B cell (primary cell): ENCODE data around the gene OPN1MW3. TPM values are rescaled to one million over a fixed set of nuclear protein-coding genes. Genes with fewer than 3 reads are reported as not detected.
A peak's percentile ranks its signal among the peaks of the same experiment; 100 is the strongest.
"Not testable (repeated sequence)": the region's sequence is repeated elsewhere in the genome, so short reads cannot be mapped to it uniquely, and the experiment has no call there.

ENCODE experiments used
- ATAC-seq: fragments of 200-7000 bp; cut with Tn5 transposase; one replicate; pipeline ENCODE4 v1.10.0; 2021; ENCODE audit warnings: low read depth, mild to moderate bottlenecking, moderate number of reproducible peaks, moderate library complexity
- CTCF ChIA-PET: fragments of 350-600 bp; sonication (Branson Sonifier 250); formaldehyde crosslinking; loops from one replicate; lab custom pipeline; 2021; ENCODE audit warnings: antibody characterized with exemption, inconsistent platforms; lab: Charles Lee
- POLR2A ChIA-PET: fragments of 350-600 bp; sonication (Branson Sonifier 250); formaldehyde crosslinking; loops from one replicate; lab custom pipeline; 2021; ENCODE audit warnings: antibody characterized with exemption; lab: Charles Lee
- DNase-seq: peaks from one replicate; pipeline ENCODE4 v3.0.0; 2013
- H2AFZ ChIP-seq: 2 replicates; pipeline ENCODE4 v1.6.1; 2012; ENCODE audit warnings: mild to moderate bottlenecking, low read depth, low read length; ENCODE audit not compliant: insufficient read depth, poor library complexity, severe bottlenecking
- H3K27ac ChIP-seq, 2 donors: 1 replicate in 1 of 2; 2 replicates in 1 of 2; pipeline ENCODE4 v1.5.1; 2012 to 2013; ENCODE audit warnings: low read length in 2 of 2, mild to moderate bottlenecking in 2 of 2, moderate library complexity in 1 of 2
- H3K27me3 ChIP-seq, 4 experiments: fragments of 200-600 bp in 1 of 4; sonication (generic) in 1 of 4; replicated peaks in 1 of 4; 1 replicate in 2 of 4; 2 replicates in 2 of 4; pipeline versions ENCODE4 v1.6.1 to v1.7.0; 2013 to 2016; ENCODE audit warnings: low read length in 3 of 4, mild to moderate bottlenecking in 2 of 4, mixed read lengths in 1 of 4, moderate library complexity in 1 of 4; ENCODE audit not compliant: insufficient read depth in 4 of 4, control insufficient read depth in 3 of 4; ENCODE audit errors: control extremely low read depth in 1 of 4
- H3K36me3 ChIP-seq, 2 experiments: replicated peaks in 1 of 2; 1 replicate in 1 of 2; 2 replicates in 1 of 2; pipeline versions ENCODE4 v1.6.1 to v1.7.1; 2013; ENCODE audit warnings: low read length in 1 of 2; ENCODE audit not compliant: insufficient read depth in 2 of 2, control insufficient read depth in 1 of 2; ENCODE audit errors: control extremely low read depth in 1 of 2, extremely low read depth in 1 of 2
- H3K4me1 ChIP-seq, 2 donors: fragments of 200-600 bp in 1 of 2; sonication (generic) in 1 of 2; 1 replicate in 1 of 2; 2 replicates in 1 of 2; pipeline versions ENCODE4 v1.5.1 to v1.6.1; 2013 to 2017; ENCODE audit warnings: low read length in 2 of 2; ENCODE audit not compliant: control insufficient read depth in 2 of 2, insufficient read depth in 2 of 2
- H3K4me2 ChIP-seq: replicated peaks from 2 replicates; pipeline ENCODE3; 2012; ENCODE audit warnings: mild to moderate bottlenecking, low read depth, low read length; ENCODE audit not compliant: poor library complexity, severe bottlenecking
- H3K4me3 ChIP-seq, 5 experiments: fragments of 200-600 bp in 1 of 5; sonication (generic) in 1 of 5; 1 replicate in 3 of 5; 2 replicates in 2 of 5; pipeline versions ENCODE4 v1.5.1 to v1.7.0; 2011 to 2016; ENCODE audit warnings: low read length in 4 of 5, mild to moderate bottlenecking in 4 of 5, low read depth in 2 of 5, control low read depth in 1 of 5, moderate library complexity in 1 of 5; ENCODE audit not compliant: insufficient read depth in 1 of 5; ENCODE audit errors: control extremely low read depth in 1 of 5, extremely low read depth in 1 of 5
- H3K79me2 ChIP-seq: fragments of 200-600 bp; sonication (generic); one replicate; pipeline ENCODE4 v1.6.0; 2016; ENCODE audit warnings: low read length; ENCODE audit not compliant: control insufficient read depth, insufficient read depth
- H3K9ac ChIP-seq: fragments of 200-600 bp; sonication (generic); 2 replicates; pipeline ENCODE4 v1.6.1; 2017; ENCODE audit warnings: mild to moderate bottlenecking, low read length, moderate library complexity
- H3K9me3 ChIP-seq, 3 donors: one replicate each; pipeline versions ENCODE4 v1.6.1 to v1.7.1; 2013; ENCODE audit warnings: low read length in 2 of 3; ENCODE audit not compliant: control insufficient read depth in 2 of 3, insufficient read depth in 1 of 3; ENCODE audit errors: control extremely low read depth in 1 of 3
- H4K20me1 ChIP-seq: 2 replicates; pipeline ENCODE4 v1.6.0; 2012; ENCODE audit warnings: mild to moderate bottlenecking, low read length; ENCODE audit not compliant: insufficient read depth, control insufficient read depth, poor library complexity, severe bottlenecking
- H3K27ac Mint-ChIP-seq: one replicate; pipeline ENCODE4 v1.8.0; 2021; ENCODE audit warnings: mixed read lengths
- H3K27me3 Mint-ChIP-seq: one replicate; pipeline ENCODE4 v1.8.0; 2021; ENCODE audit warnings: mixed read lengths
- H3K4me1 Mint-ChIP-seq: one replicate; pipeline ENCODE4 v1.8.0; 2021; ENCODE audit warnings: mixed read lengths
- H3K4me3 Mint-ChIP-seq: one replicate; pipeline ENCODE4 v1.8.0; 2021; ENCODE audit warnings: mixed read lengths
- H3K9me3 Mint-ChIP-seq: one replicate; pipeline ENCODE4 v1.8.0; 2022; ENCODE audit warnings: mixed read lengths; ENCODE audit not compliant: insufficient read depth
- WGBS: methylation state at CpG from one replicate; pipeline ENCODE4 v1.1.5; 2013; ENCODE audit warnings: missing lambda C conversion rate; ENCODE audit not compliant: insufficient coverage; 5-methylcytosine and 5-hydroxymethylcytosine counted together
- intact Hi-C: fragments of 100-400 bp; cut with micrococcal nuclease; formaldehyde crosslinking; loops from one replicate; pipeline ENCODE4 v1.10.0; 2022
- polyA plus RNA-seq: library from polyadenylated mRNA; depleted of rRNA; stranded (reverse); fragments of >200 nt; gene quantifications from 2 replicates; pipeline ENCODE4 v1.2.3, GENCODE V29; 2012
- total RNA-seq, 2 donors: library from RNA; stranded (reverse); fragments of 120-200 nt in 1 of 2; gene quantifications; 1 replicate in 1 of 2; 2 replicates in 1 of 2; pipeline versions ENCODE4 v1.2.3 to v1.2.4, GENCODE V29; 2013 to 2022

OPN1MW3 gene
- total and polyA plus RNA-seq, 2 donors (not counting 1 experiment from before 2014, with no cell fraction given), result not detected

DNA sequence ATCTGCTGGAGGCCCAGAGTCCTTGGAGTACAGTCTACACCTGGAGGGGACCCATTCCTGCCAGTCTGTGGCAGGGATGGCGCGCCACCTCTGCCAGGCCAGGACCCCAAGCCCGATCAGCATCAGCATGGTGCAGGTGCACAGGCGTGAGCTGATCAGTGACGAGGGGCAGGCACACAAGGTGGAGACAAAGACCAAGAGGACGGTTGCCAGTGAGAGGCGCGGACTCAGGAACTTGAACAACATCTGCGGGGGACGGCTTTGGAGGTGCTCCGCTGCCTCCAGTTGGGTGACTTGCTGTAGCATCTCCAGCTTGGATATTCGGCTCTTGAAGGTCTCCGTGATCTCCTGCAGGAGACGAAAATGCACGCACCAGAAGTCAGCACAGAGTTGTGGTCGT, 23.8 kb upstream of the OPN1MW3 start:
- H3K4me1 ChIP-seq, POLR2A ChIA-PET, H3K9me3 Mint-ChIP-seq, H3K27ac Mint-ChIP-seq, CTCF ChIA-PET, ATAC-seq, H3K27ac ChIP-seq, H4K20me1 ChIP-seq, intact Hi-C loops, H3K9ac ChIP-seq, H3K36me3 ChIP-seq, H3K9me3 ChIP-seq, H3K4me3 ChIP-seq, H3K4me1 Mint-ChIP-seq, H3K27me3 Mint-ChIP-seq, H3K4me3 Mint-ChIP-seq, H2AFZ ChIP-seq, DNase-seq, H3K4me2 ChIP-seq, H3K79me2 ChIP-seq, H3K27me3 ChIP-seq: not testable (repeated sequence)
- WGBS, result no CpG with 5 or more reads among the region's 16 CpGs

- H3K27ac Mint-ChIP-seq, ATAC-seq, H3K79me2 ChIP-seq, H4K20me1 ChIP-seq, CTCF ChIA-PET, H3K9me3 ChIP-seq, H3K4me3 ChIP-seq, H3K27me3 Mint-ChIP-seq, POLR2A ChIA-PET, H2AFZ ChIP-seq, H3K27ac ChIP-seq, H3K4me1 Mint-ChIP-seq, H3K9ac ChIP-seq, intact Hi-C loops, H3K27me3 ChIP-seq, H3K4me2 ChIP-seq, H3K4me3 Mint-ChIP-seq, H3K36me3 ChIP-seq, H3K9me3 Mint-ChIP-seq, H3K4me1 ChIP-seq, DNase-seq: not testable (repeated sequence)
- no CpG with 5 or more reads among the region's 11 CpGs for WGBS
These were observed 18.3 kb upstream of the OPN1MW3 start for GRCh38 chrX:154238939-154239559.

DNA sequence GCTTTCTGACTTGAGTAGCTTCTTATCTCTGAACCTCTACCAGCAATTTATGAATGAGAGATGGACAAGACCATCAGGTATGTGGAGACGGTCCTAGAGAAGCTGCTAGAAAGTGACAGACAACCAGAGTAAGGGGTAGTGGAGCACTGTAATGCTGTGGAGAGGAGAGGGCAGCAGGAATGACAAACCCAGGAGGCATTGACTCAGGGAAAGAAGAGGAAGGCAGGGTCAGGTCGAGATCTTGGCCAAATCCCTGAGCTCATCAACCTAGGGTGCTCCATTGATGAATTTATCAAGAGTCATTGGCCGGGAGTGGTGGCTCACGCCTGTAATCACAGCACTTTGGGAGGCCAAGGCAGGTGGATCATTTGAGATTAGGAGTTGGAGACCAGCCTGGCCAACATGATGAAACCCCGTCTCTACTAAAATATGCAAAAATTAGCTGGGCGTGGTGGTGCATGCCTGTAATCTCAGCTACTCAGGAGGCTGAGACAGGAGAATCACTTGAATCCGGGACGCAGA, 17.3 kb upstream of the OPN1MW3 start:
- H3K4me2 ChIP-seq, H4K20me1 ChIP-seq, H3K4me1 ChIP-seq, CTCF ChIA-PET, H3K4me1 Mint-ChIP-seq, H3K9ac ChIP-seq, H3K27ac Mint-ChIP-seq, H3K79me2 ChIP-seq, ATAC-seq, H3K4me3 ChIP-seq, POLR2A ChIA-PET, intact Hi-C loops, H3K27ac ChIP-seq, H3K36me3 ChIP-seq, H3K27me3 Mint-ChIP-seq, H3K27me3 ChIP-seq, DNase-seq, H2AFZ ChIP-seq, H3K9me3 ChIP-seq, H3K9me3 Mint-ChIP-seq, H3K4me3 Mint-ChIP-seq: not testable (repeated sequence)
- 89% methylated on average over 4 of the region's 8 CpGs for WGBS

GRCh38 chrX:154247377-154248045, 9.9 kb upstream of the OPN1MW3 start:
- POLR2A ChIA-PET, H3K27ac ChIP-seq: not testable (repeated sequence)

More at GRCh38 chrX:154247377-154248045, 9.9 kb upstream of the OPN1MW3 start:
- CTCF ChIA-PET, H3K27me3 Mint-ChIP-seq, H3K4me3 Mint-ChIP-seq, H3K27me3 ChIP-seq, H3K9me3 ChIP-seq, H3K4me1 ChIP-seq, H3K4me2 ChIP-seq, DNase-seq, H3K27ac Mint-ChIP-seq, H3K79me2 ChIP-seq, H3K4me1 Mint-ChIP-seq, H3K4me3 ChIP-seq, H3K36me3 ChIP-seq, intact Hi-C loops, H4K20me1 ChIP-seq, H3K9ac ChIP-seq, H2AFZ ChIP-seq, H3K9me3 Mint-ChIP-seq: not testable (repeated sequence)
- peak; percentile 93 for ATAC-seq
- WGBS, result no CpG with 5 or more reads among the region's 17 CpGs
